Esophagus squamous epithelium (tissue), 5 donors: ENCODE measurements around the gene HDAC8. TPM values are rescaled to one million over a fixed set of nuclear protein-coding genes. Genes with fewer than 3 reads are reported as not detected.

Source experiments
- DNase-seq: peaks from one replicate; lab custom pipeline; 2025; lab: John Stamatoyannopoulos, UW
- H3K27ac ChIP-seq, 4 donors: fragments of 200-600 bp; sonication (generic); one replicate each; pipeline ENCODE4 v1.5.1; 2016 to 2019; ENCODE audit warnings: mild to moderate bottlenecking in 1 of 4
- H3K27me3 ChIP-seq, 4 donors: fragments of 200-600 bp; sonication (generic); 1 replicate in 3 of 4; 2 replicates in 1 of 4; pipeline versions ENCODE4 v1.5.1 to v1.6.0; 2017 to 2021; ENCODE audit warnings: antibody characterized with exemption in 1 of 4
- H3K36me3 ChIP-seq, 3 donors: fragments of 200-600 bp; sonication (generic); one replicate each; pipeline ENCODE4 v1.5.1; 2016 to 2019
- H3K4me1 ChIP-seq, 3 donors: fragments of 200-600 bp; sonication (generic); one replicate each; pipeline ENCODE4 v1.5.1; 2017 to 2019
- H3K4me3 ChIP-seq, 4 donors: fragments of 200-600 bp; sonication (generic); 1 replicate in 3 of 4; 2 replicates in 1 of 4; pipeline ENCODE4 v1.5.1; 2016 to 2019; ENCODE audit warnings: mild to moderate bottlenecking in 2 of 4, moderate library complexity in 1 of 4
- H3K9me3 ChIP-seq, 3 donors: fragments of 200-600 bp; sonication (generic); one replicate each; pipeline ENCODE4 v1.5.1; 2016 to 2019
- POLR2A ChIP-seq, 4 donors: fragments of 450-650 bp; IDR thresholded peaks; one replicate each; pipeline ENCODE4 v1.6.1; 2017; ENCODE audit warnings: antibody characterized with exemption in 4 of 4, mild to moderate bottlenecking in 4 of 4, moderate library complexity in 3 of 4
- WGBS, 2 donors: methylation state at CpG; one replicate each; pipeline ENCODE4 v1.1.5; 2018; 5-methylcytosine and 5-hydroxymethylcytosine counted together
- intact Hi-C: fragments of 100-400 bp; cut with DNase I; formaldehyde crosslinking; loops from one replicate; pipeline ENCODE4 v1.15.0; 2022
- total RNA-seq, 4 donors: library from RNA; depleted of rRNA; stranded (reverse); fragments of >200 nt; gene quantifications; one replicate each; pipeline ENCODE4 v1.1.0, GENCODE V29; 2016
- TF ChIP-seq, protein P1 (sequence below), 6 experiments: fragments of 450-650 bp in 4 of 6; fragments of 200-600 bp in 2 of 6; sonication (generic) in 2 of 6; IDR thresholded peaks; one replicate each; pipeline ENCODE4 v1.5.1; 2016 to 2019; ENCODE audit warnings: antibody characterized with exemption in 6 of 6, mild to moderate bottlenecking in 4 of 6, moderate library complexity in 4 of 6
- donor health status: DM: yes; HTN: yes; CAD: no.

Gene HDAC8
- total RNA-seq, 4 donors from 2014 or later, result 16.8 to 26.9 (median 18.0) TPM

DNA sequence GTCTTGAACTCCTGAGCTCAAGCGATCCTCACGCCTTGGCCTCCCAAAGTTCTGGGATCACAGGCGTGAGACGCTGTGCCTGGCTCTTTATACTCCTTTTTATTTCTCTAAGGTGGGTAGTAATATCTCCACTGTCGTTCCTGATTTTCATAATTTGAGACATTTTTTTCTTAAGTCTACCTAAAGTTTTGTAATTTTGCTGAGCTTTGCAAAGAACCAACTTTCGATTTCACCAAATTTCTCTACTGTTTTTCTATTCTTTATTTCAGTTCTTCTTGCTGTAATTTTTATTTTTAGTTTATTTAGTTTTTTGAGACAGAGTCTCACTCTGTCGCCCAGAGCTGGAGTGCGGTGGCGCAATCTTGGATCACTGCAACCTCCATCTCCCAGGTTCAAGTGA is 196.5 kb downstream of the HDAC8 start:
- no peaks in the 10 kb centered on the region for H3K36me3 ChIP-seq
- DNase-seq, result no peak
- no peaks in the 10 kb centered on the region for H3K27me3 ChIP-seq
- intact Hi-C loops, result no loop called here
- WGBS, 2 donors, result 91 to 97% methylated on average over 5 to 9 of the region's 9 CpGs
- no peak overlapping the region for H3K27ac ChIP-seq
- H3K4me3 ChIP-seq, result no peak overlapping the region
- no peak for TF ChIP-seq POLR2A (IDR thresholded peaks at IDR 0.05)
- TF ChIP-seq, protein P1, sequence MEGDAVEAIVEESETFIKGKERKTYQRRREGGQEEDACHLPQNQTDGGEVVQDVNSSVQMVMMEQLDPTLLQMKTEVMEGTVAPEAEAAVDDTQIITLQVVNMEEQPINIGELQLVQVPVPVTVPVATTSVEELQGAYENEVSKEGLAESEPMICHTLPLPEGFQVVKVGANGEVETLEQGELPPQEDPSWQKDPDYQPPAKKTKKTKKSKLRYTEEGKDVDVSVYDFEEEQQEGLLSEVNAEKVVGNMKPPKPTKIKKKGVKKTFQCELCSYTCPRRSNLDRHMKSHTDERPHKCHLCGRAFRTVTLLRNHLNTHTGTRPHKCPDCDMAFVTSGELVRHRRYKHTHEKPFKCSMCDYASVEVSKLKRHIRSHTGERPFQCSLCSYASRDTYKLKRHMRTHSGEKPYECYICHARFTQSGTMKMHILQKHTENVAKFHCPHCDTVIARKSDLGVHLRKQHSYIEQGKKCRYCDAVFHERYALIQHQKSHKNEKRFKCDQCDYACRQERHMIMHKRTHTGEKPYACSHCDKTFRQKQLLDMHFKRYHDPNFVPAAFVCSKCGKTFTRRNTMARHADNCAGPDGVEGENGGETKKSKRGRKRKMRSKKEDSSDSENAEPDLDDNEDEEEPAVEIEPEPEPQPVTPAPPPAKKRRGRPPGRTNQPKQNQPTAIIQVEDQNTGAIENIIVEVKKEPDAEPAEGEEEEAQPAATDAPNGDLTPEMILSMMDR (IDR thresholded peaks at IDR 0.05), result no peak
- no peaks in the 10 kb centered on the region for H3K9me3 ChIP-seq
- H3K4me1 ChIP-seq, result no peaks in the 10 kb centered on the region

DNA sequence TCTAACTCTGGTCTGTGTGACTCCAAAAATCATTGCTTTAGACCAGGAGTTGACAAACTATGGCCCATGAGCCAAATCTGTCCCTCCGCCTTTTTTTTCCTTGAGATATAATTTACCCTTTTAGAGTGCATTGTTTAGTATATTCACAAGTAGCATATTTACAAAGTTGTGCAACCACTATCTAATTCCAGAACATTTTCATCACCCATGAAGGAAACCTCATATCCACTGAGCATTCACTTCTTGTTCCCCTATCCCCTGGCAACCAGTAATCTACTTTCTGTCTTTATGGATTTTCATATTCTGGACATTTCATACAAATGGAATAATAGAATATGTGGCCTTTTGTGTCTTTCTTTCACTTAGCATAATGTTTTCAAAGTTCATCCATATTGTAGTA is 199.5 kb downstream of the HDAC8 start:
- TF ChIP-seq POLR2A (IDR thresholded peaks at IDR 0.05), result no peak
- TF ChIP-seq, protein P1 (IDR thresholded peaks at IDR 0.05), result no peak
- Histone ChIP-seq H3K27ac (no peak overlapping the region), H3K4me3 (no peak overlapping the region), H3K4me1 (no peaks in the 10 kb centered on the region), H3K27me3 (no peaks in the 10 kb centered on the region), H3K36me3 (no peaks in the 10 kb centered on the region), H3K9me3 (no peaks in the 10 kb centered on the region)
- intact Hi-C loops, result no loop called here
- DNase-seq, result no peak
- WGBS, 2 donors, result 84 to 94% methylated on average over 1 of the region's 1 CpG

DNA sequence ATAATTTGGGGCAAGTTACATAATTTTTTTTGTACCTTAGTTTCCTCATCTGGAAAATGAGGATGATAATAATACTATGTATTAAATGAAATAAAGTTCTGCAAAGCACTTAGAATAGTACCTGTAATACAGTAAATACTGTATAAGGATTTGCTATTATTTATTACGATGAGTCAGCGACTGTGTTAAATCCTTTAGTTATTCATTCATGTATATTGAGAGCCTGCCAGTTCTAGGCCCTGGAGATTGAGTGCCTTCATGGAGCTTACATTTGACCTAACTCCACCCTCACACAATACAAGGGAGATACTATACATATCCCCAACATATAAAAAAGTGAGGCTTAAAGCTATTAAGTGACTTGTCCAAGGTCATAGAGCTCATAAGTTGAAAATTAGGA is 199.9 kb downstream of the HDAC8 start:
- no peak overlapping the region for H3K4me3 ChIP-seq
- DNase-seq, result no peak
- WGBS, 2 donors, result 62 to 71% methylated on average over 2 of the region's 2 CpGs
- no peaks in the 10 kb centered on the region for H3K27me3 ChIP-seq
- no peaks in the 10 kb centered on the region for H3K4me1 ChIP-seq
- H3K9me3 ChIP-seq, result no peaks in the 10 kb centered on the region
- intact Hi-C loops, result no loop called here
- no peaks in the 10 kb centered on the region for H3K36me3 ChIP-seq
- H3K27ac ChIP-seq, result no peak overlapping the region
- TF ChIP-seq, protein P1 (IDR thresholded peaks at IDR 0.05), result no peak
- TF ChIP-seq POLR2A (IDR thresholded peaks at IDR 0.05), result no peak

DNA sequence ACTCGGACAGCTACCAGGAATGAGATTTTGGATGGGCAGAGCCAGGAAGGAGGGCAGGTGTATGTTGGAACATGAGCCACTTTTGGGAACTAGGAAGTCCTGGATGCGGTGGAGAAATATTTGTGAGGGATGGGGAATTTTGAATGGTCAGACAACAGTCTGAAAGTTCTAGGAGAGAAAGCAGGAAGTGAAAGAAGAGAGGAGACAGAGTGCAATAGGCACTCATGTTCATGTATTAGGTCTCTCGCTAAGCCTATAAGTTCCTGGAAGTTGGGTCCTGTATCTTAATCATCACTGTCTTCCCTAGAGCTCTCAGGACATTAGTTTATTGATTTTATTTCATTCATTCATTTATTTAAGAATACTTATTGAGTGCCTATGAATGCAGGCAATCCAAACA is 201.2 kb downstream of the HDAC8 start:
- WGBS, 2 donors, result 54 to 64% methylated on average over 3 of the region's 3 CpGs
- Histone ChIP-seq H3K36me3 (no peaks in the 10 kb centered on the region), H3K4me1 (no peaks in the 10 kb centered on the region), H3K27me3 (no peaks in the 10 kb centered on the region), H3K4me3 (no peak overlapping the region), H3K9me3 (no peaks in the 10 kb centered on the region), H3K27ac (no peak overlapping the region)
- intact Hi-C loops, result no loop called here
- no peak for DNase-seq
- TF ChIP-seq, protein P1 (IDR thresholded peaks at IDR 0.05), result no peak
- TF ChIP-seq POLR2A (IDR thresholded peaks at IDR 0.05), result no peak

DNA sequence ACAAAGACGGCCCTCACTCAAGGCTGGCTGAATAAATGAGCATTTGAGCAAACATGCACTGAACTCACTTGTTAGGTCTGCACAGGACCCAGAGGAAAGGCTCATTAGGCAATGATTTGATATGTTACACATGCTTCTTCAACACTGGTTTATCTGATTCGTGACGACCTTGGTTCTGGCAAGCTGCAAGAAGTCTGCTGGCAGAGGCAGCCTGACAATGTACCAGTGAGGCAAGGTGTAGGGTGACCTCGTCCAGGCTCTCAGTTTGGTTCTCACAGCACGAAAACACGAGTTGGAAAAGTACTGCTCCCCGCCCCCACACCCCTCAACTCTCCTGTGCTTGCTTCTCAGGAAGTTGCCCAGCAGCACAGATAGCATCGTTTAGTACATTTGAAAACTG is 203.8 kb downstream of the HDAC8 start:
- Histone ChIP-seq H3K4me1 (no peaks in the 10 kb centered on the region), H3K27me3 (no peaks in the 10 kb centered on the region), H3K4me3 (no peak overlapping the region), H3K9me3 (no peaks in the 10 kb centered on the region), H3K27ac (no peak overlapping the region), H3K36me3 (no peaks in the 10 kb centered on the region)
- 35 to 92% methylated on average over 2 to 4 of the region's 8 CpGs for WGBS, 2 donors
- intact Hi-C loops, result no loop called here
- TF ChIP-seq, protein P1 (IDR thresholded peaks at IDR 0.05), result no peak
- TF ChIP-seq POLR2A (IDR thresholded peaks at IDR 0.05), result no peak
- no peak for DNase-seq
